HG03342 (cell line): ENCODE data around the gene ANKRD44.
A peak's percentile ranks its signal among the peaks of the same experiment; 100 is the strongest.

Source experiments
- ATAC-seq: cut with Tn5 transposase; IDR thresholded peaks from one replicate; pipeline ENCODE4 v1.9.1; 2021; ENCODE audit warnings: mild to moderate bottlenecking, moderate library complexity; ENCODE audit not compliant: unreplicated experiment

Gene ANKRD44

DNA sequence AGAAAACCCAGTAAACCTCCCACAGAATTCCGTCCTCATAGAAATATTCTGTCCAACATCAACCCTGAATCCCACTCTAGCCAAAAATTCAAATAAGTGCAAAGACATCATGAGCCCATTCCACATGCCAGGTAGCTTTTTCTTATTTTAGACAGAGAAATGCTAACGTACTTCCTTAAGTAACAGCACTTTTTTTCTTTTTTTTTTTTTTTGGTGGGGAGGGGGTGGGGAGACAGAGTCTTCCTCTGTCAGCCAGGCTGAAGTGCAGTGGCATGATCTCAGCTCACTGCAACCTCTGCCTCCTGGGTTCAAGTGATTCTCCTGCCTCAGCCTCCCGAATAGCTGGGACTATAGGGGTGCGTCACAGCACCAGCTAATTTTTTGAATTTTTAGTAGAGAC is 45.5 kb downstream of the ANKRD44 start:
- ATAC-seq = no peak

DNA sequence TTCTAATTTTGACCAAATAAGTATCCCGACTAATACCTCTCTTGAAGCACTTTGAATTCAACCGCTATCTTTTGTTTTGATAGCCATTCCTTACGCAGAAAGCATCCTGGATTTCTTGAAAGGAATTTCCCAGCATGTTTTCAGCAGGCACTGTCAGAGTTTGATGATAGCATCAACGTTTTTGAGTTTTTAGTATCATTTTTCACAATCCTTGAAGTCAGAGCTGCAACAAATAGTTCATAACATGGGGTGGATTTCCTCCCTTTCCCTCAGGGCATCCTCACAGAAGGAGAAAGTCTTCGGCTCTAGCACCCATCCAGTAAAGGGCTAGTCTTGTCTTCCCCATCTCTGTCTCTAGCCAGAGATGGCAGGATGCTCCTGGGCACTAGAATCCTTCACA is 46.2 kb downstream of the ANKRD44 start:
- no peak for ATAC-seq

GRCh38 chr2:197263077-197263476 is 47.5 kb downstream of the ANKRD44 start:
- ATAC-seq = no peak

DNA sequence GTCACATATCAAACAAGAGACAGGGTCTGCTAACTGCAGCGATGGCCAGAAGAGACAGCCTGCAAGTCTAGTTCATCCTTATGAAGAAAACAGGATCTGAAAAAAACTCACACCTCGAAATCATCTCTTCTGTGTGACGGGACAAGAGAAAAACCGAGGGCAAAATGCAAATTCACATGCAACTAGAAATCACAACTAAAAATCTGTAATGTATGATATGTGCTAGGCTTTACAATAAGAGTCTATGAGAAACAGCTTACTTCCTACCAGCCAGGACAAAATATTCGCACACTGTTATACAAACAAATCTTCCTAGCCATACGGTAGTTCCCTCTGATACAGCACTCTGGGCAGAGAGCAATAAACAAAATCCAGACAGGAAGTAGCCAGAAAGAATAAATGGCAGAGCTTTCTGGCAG is 48.8 kb downstream of the ANKRD44 start:
- ATAC-seq = peak; percentile 60

DNA sequence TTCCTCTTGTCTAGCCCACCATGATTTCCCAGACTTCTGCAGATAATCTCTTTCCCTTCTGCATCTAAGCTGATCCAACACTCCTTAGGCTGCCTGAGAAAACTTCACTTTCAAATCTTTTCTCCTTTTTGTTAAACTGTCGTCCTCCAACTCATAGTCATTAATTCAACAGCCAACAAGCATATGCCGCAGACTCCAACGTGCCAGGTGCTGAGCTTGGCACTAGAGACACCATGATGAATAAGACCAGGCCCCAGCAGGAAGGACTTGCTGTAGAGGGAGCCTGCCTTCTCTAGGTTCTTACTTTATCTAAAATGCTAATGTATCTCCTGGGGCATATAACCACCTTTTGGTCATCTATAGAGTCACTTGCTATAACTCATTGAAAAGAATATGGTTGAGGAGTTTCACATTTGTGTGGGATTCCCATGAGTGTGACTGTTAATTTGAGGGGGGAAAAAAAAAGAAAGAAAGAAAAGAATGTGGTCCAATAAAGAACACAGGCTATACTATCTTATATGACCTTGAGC is 51.0 kb downstream of the ANKRD44 start:
- ATAC-seq = no peak

DNA sequence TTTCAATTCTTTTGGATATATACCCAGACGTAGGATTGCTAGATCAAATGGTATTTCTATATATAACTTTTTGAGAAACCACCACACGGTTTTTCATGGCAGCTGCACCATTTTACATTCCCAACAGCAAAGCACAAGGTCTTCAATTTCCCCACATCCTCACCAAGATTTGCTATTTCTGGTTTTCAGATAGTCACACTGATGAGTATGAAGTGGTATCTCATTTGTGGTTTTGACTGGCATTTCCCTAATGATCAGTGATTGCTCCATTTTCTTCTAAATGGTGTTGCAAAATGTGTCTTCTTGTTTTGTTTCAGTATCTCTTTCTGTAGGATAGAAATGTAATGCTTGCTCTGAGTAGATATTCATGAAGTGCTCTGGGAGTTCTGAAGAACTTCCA is 52.0 kb downstream of the ANKRD44 start:
- ATAC-seq = no peak

DNA sequence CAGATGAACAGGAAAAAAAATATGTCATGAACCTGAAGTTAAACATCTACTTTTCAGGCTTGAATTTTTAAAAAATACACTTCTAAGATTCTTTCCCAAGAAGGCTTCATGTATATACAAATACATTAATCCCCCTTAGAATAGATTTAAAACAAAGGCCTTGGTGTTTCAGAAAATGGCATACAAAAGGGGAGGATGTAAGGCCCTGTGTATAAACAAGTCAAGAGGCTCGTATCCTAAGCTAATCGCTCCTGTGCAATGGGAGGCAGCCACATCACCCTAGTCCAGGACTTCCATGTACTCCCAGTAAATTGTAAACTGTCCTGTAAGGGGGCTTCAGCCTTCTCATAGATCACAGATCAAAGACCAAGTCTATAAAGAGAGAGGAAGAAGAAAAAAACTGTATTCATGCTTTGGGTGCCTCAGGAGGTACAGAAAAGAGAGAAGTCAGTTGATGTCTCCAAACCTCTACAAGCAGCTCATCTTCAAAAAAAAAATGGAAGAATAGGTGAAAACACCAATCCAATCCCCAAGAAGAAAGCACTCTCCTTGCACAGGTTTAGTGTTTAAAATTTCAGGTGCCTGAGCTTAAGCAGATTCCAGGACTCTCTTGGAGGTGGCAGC is 53.9 kb downstream of the ANKRD44 start:
- no peak for ATAC-seq

DNA sequence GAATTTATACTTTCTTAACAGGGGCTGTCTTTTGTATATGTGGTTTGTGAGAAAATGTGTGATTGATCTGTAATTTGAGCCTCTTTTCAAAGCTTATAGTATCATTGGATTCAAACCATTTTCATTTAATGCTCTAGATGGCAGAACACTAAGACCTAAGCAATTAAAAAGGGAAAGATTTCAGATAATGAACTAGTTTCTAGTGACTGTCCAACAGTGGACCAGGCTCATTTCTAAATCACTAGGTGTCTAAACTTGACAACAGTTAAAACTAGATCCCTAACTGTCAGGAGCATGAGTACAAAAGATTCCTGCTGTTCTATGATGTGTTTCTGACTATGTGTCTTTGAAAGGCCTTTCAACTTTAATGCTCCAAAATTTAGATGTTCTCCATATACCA is 54.6 kb downstream of the ANKRD44 start:
- peak; percentile 2 for ATAC-seq

GRCh38 chr2:197255543-197255942 is 55.0 kb downstream of the ANKRD44 start:
- ATAC-seq = peak; percentile 95

DNA sequence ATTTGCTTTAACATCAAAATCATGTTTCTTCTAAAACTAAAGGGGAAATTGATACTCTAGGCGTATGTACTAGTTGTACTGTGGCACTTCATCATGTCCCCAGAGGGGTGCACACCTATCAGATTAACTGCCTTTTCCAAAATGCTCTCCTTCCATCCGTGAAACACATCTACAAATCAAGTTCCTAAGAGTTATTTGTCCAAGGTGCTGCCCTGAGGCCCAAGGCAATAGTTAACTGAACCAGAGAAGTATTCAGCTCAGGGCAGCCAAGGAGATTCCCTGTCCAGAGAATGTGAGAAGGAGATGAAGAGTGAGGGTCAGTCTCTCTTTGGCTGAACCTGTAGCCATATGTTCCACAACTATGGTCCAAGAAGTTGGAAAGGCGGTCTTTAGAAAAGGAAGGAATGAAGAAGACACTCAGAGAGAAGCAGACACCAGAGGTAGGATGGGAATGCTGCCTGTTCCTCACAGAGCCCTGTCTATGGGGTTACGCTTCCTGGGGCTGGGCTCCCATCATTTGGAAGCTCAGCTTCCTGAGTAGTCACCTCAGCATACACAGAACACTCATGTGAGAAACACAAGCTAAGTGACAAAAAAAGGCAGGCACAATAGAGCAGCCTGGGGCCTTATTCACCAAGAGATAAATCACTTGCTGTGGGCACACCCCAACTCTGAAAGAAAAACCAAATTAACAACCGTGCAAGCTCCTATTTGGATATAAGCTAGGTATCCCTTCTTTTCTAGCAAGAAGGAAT is 55.6 kb downstream of the ANKRD44 start:
- ATAC-seq = peak; percentile 28

- ATAC-seq = no peak
Observed at GRCh38 chr2:197251576-197251975, 59.0 kb downstream of the ANKRD44 start.

DNA sequence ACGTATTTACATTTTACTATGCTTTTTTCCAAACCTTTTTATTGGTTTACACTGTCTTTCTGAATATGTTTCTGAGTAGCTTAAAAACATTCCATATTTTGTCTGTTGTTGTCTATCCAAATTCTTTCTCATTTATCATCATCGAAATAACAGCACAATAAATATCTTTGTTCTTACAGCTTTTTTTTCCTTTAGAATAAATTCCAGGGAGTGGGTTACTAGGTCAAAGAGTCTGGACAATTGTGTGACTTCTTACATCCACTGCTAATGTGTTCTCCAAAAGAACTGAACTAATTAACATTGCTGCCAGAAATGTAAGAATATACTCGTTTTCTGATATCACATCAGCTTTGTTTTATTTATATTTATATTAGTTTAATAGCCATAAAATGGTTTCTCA is 59.4 kb downstream of the ANKRD44 start:
- no peak for ATAC-seq

DNA sequence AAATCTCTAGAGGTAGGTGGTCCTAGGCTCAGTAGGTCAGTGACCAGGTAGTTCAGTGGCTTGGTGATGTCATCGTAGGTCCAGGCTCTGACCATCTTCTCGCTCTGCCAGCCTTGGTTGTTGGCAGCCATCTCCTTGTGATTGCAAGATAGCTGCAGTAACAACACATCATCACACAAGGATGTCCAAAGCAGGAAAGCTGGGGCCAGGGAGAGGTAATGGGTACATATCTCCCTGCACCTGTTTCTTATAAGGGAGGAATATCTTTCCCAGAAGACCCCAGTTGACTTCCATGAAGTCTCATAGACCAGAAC is 60.5 kb downstream of the ANKRD44 start:
- no peak for ATAC-seq

DNA sequence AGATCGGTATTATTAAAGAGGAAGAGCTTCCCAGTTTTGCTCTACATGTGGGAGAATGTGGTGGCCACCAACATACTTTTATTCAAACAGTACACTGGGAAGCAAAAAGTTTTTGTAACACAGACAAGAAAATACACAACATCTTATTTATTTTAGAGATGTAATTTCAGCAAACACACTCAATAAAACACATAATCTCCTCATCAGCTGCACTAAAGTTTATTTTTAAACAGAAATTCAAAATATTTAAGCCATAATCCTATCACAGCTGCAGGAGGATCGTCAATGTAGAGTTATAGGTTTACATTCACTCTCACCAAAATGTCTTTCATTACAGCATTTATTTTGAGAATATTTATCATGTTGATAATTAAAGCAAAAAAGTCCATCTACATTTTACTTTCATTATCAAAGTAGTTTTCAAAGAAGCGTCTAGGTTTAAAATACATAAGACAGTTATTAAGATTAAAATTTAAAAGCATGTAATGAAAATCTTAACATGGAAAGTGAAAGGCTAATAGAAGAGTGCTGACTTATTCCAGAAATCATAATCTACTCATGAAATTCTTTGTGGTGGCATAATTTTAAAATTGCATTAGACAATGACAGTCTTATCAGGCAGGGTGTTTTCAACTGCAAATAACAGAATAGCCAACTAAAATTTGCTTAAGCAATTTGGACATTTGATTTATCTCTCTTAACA is 61.0 kb downstream of the ANKRD44 start:
- no peak for ATAC-seq

- ATAC-seq = no peak
Observed at GRCh38 chr2:197248623-197249022, 62.0 kb downstream of the ANKRD44 start.

DNA sequence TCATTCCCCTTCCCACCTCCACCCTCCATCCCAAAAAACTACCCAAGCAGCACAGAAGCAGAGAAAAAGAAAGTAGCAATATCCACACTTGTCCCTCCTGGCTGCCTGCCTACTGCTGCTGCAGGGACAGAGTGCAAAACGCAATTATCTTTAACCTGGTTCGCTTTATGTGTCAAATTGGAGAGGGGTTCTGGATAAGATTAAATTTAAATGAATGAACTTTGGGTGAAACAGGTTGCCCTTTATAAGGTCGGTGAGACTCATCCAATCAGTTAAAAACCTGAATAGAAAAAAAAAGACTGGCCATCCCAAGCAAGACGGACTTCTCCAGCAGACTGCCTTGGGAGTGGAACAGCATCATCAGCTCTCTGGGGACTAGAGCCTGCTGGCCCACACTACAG is 62.6 kb downstream of the ANKRD44 start:
- no peak for ATAC-seq

- no peak for ATAC-seq
Observed at GRCh38 chr2:197247083-197247482, 63.5 kb downstream of the ANKRD44 start.

DNA sequence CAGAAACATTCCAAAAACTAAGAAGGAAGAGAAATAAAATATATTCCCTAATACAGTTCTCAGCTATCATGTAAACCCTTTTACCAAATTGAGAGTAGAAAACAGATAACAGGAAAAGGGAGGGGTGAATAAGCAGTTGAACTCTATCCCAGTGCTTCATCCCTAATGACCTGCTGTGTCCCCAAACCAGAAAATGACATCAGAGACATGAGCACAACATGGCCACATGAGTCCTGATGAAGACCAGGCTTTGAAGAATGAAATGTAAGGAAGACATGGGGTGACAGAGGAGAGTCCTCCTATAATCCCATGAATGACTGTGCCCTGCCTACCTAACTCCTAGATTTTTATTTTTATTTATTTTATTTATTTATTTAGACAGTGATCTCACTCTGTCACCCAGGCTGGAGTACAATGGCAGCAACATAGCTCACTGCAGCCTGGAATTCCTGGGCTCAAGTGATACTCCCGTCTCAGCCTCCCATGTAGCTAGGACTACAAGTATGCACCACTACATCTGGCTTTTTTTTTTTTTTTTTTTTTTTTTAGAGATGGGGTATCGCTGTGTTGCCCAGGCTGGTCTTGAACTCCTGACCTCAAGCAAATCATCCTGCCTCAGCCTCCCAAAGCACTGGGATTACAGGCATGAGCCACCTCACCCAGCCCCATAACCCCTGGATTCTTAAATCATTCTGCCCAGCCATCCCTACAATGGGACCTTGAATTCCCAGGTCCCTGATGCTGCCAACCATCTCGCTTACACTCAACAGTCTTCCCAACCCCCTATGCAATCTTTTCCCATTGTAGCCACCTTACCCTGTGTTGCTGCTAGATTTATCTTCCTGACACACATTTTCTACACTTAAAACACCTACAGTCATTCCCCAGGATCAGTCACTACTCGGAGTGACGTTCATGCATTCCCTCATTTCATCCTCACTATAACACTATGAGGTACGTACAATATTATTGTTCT is 64.5 kb downstream of the ANKRD44 start:
- ATAC-seq = no peak

DNA sequence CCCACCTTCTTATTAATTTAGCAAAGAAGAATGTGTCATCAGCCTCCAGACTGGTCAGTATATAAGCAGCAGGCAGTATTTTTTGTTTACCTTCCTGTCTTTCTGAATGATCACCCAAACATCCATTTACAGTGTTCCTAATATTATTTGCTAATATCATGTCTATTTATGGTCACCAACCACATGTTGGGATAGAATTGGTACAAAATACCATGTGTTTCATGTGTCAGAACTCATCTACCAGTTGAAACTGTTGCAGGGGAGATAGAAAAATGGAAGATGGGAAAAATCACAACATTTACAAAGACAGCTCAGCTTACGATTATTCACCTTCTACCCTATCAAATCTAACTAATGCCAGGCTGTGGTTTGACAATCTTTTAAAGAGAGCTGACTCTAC is 66.2 kb downstream of the ANKRD44 start:
- ATAC-seq = no peak

- ATAC-seq = no peak
Observed at GRCh38 chr2:197242719-197243118, 67.9 kb downstream of the ANKRD44 start.

GRCh38 chr2:197241596-197241995 is 69.0 kb downstream of the ANKRD44 start:
- no peak for ATAC-seq
